ENCODE results near the gene CMTR1.

CMTR1 gene

DNA sequence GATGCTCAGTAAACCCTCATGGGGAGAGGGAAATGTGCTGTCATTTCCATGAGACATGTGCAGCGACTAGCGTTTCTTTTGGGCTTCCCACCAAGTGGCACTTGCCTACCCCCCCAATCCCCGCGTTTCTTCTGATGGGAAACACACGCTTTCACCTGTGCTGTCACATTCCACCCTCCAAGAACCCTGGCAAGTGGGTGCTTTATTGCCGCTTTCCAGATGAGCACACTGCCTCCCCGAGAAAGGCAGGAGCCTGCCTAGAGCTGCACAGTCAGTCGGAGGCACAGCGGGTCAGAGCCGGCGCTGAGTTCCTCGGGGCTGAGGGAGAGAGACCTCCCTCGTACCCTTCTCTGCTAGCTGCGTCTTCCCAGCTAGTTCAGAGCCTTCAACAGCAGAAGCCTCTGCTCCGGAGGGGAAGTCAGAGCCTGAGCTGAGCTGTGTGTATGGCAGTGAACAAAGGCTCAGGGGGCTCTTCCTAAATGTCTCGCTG lies 78.9 kb downstream of the CMTR1 start:
- Histone ChIP-seq H3K9ac (no peak overlapping the region), H3K36me3 (ENCODE audit: control insufficient read depth, insufficient read depth, low read length) (no peaks in the 10 kb centered on the region), H3K4me3 (ENCODE audit: low read depth, low read length) (no peak overlapping the region), H3K4me2 (ENCODE audit: low read length) (no peak overlapping the region), H3K79me2 (no peaks in the 10 kb centered on the region), H3K27ac (no peak overlapping the region), H3K9me3 (ENCODE audit: control insufficient read depth, low read length) (no peaks in the 10 kb centered on the region), H3K27me3 (ENCODE audit: control insufficient read depth, insufficient read depth, low read length) (no peaks in the 10 kb centered on the region), H3K4me1 (peaks cover 7% of the 10 kb centered on the region), H2AFZ (no peak overlapping the region)
- TF ChIP-seq, protein P1, sequence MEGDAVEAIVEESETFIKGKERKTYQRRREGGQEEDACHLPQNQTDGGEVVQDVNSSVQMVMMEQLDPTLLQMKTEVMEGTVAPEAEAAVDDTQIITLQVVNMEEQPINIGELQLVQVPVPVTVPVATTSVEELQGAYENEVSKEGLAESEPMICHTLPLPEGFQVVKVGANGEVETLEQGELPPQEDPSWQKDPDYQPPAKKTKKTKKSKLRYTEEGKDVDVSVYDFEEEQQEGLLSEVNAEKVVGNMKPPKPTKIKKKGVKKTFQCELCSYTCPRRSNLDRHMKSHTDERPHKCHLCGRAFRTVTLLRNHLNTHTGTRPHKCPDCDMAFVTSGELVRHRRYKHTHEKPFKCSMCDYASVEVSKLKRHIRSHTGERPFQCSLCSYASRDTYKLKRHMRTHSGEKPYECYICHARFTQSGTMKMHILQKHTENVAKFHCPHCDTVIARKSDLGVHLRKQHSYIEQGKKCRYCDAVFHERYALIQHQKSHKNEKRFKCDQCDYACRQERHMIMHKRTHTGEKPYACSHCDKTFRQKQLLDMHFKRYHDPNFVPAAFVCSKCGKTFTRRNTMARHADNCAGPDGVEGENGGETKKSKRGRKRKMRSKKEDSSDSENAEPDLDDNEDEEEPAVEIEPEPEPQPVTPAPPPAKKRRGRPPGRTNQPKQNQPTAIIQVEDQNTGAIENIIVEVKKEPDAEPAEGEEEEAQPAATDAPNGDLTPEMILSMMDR (IDR thresholded peaks at IDR 0.05), result no peak

DNA sequence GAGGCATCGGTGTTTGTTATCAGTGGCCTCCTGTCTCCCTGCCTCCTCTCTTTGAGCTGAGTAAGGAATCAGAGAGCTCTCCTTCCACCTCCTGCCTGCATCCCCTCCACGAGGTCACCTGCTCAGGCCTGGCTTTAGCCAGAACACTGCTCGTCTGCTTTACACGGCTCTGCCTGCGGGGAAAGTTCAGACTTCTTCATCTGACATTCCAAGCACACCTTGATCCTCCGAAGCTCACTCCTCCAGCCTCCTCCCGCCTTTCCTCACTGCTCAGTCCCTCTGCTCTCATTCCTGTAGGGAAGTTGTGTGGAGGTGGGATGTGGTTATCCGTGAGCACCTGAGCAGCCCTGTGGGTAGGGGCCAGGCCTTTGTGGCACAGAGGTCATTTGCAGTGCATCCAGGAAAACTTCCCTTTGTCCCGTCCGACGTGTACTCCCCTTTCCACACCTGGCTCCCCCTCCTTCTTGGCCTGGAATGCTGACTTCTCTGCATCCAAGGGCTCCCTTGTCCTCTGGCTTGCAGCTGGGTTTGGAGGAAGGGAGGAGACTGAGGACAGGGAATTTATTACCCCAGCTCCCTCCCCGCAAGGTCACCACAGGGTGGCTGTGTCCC lies 79.5 kb downstream of the CMTR1 start:
- Histone ChIP-seq H3K4me2 (ENCODE audit: low read length) (no peak overlapping the region), H3K36me3 (ENCODE audit: control insufficient read depth, insufficient read depth, low read length) (no peaks in the 10 kb centered on the region), H3K79me2 (no peaks in the 10 kb centered on the region), H3K4me1 (peaks cover 7% of the 10 kb centered on the region), H3K9me3 (ENCODE audit: control insufficient read depth, low read length) (no peaks in the 10 kb centered on the region), H3K27me3 (ENCODE audit: control insufficient read depth, insufficient read depth, low read length) (no peaks in the 10 kb centered on the region), H3K27ac (no peak overlapping the region), H3K4me3 (ENCODE audit: low read depth, low read length) (no peak overlapping the region), H3K9ac (no peak overlapping the region), H2AFZ (no peak overlapping the region)
- TF ChIP-seq, protein P1 (IDR thresholded peaks at IDR 0.05), result no peak

DNA sequence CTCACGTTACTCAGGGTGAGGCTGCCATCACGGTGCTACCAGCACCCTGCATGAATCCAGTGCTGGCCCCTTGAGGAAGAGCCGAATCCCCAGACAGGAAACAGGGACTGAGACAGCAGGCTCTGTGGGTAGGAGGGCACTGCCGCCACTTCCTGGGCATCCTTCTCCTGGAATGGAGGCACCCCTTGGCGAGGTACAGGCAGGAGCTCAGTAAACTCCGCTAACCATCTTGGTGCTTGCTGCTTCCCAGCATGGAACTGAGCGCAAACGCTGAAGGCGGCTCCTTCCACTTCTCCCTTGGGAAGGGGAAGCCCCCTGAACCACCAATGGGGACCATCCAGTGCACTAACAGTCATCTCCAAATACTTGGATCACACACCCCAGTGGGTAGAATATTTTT lies 80.1 kb downstream of the CMTR1 start:
- no peaks in the 10 kb centered on the region for H3K9me3 ChIP-seq (ENCODE audit: control insufficient read depth, low read length)
- H3K79me2 ChIP-seq, result no peaks in the 10 kb centered on the region
- no peak overlapping the region for H3K4me2 ChIP-seq (ENCODE audit: low read length)
- no peaks in the 10 kb centered on the region for H3K36me3 ChIP-seq (ENCODE audit: control insufficient read depth, insufficient read depth, low read length)
- H3K27ac ChIP-seq, result no peak overlapping the region
- no peak overlapping the region for H3K9ac ChIP-seq
- no peak overlapping the region for H2AFZ ChIP-seq
- TF ChIP-seq, protein P1 (IDR thresholded peaks at IDR 0.05), result no peak
- H3K4me3 ChIP-seq (ENCODE audit: low read depth, low read length), result no peak overlapping the region
- peaks cover 7% of the 10 kb centered on the region for H3K4me1 ChIP-seq
- no peaks in the 10 kb centered on the region for H3K27me3 ChIP-seq (ENCODE audit: control insufficient read depth, insufficient read depth, low read length)

DNA sequence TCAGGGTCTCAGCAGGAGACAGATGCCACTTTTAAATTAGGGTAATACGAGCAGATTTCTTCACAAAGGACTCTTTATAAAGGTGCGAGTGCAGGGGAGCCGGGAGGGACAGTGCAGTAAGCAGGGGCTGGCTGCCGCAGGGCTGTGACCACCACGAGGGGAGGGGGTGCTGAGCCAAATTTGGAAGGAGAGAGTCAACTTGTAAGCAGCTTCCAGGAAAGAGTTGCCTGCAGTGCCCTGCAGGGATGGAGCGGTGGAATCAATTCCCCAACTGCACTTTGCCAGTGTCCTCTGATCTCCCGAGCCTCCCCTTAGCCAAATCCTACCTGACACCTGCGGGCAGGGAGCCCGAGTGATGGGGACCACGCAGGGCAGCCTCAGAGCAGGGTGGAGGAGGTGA lies 80.6 kb downstream of the CMTR1 start:
- Histone ChIP-seq H3K9me3 (ENCODE audit: control insufficient read depth, low read length) (no peaks in the 10 kb centered on the region), H3K4me3 (ENCODE audit: low read depth, low read length) (no peak overlapping the region), H2AFZ (no peak overlapping the region), H3K79me2 (no peaks in the 10 kb centered on the region), H3K27ac (no peak overlapping the region), H3K36me3 (ENCODE audit: control insufficient read depth, insufficient read depth, low read length) (no peaks in the 10 kb centered on the region), H3K4me1 (peaks cover 7% of the 10 kb centered on the region), H3K27me3 (ENCODE audit: control insufficient read depth, insufficient read depth, low read length) (no peaks in the 10 kb centered on the region), H3K4me2 (ENCODE audit: low read length) (no peak overlapping the region), H3K9ac (no peak overlapping the region)
- TF ChIP-seq, protein P1 (IDR thresholded peaks at IDR 0.05), result no peak

DNA sequence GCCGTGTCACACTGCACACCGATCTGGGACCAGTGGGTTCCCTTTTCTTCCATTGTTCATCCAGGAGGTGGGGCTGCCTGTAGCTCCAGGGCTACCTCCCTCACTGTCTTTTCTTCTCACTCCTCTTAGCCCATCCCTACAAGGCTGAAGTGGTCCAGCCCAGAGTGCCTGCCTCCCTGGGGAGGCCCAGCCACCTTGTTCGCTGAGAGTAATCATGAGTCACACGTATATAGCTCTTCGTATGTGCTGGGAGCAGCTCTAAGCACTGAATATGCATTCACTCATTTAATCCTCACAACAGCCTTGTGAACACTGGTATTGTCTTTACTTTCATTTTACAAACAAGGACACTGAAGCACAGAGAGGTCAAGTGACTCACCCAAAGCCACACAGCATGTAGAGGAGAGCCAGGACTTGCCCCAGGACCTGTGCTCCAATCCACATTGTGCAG lies 81.3 kb downstream of the CMTR1 start:
- H3K36me3 ChIP-seq (ENCODE audit: control insufficient read depth, insufficient read depth, low read length), result no peaks in the 10 kb centered on the region
- no peak overlapping the region for H3K4me2 ChIP-seq (ENCODE audit: low read length)
- H3K9ac ChIP-seq, result no peak overlapping the region
- no peak overlapping the region for H3K4me3 ChIP-seq (ENCODE audit: low read depth, low read length)
- H3K79me2 ChIP-seq, result no peaks in the 10 kb centered on the region
- TF ChIP-seq, protein P1 (IDR thresholded peaks at IDR 0.05), result no peak
- H3K27ac ChIP-seq, result no peak overlapping the region
- H3K9me3 ChIP-seq (ENCODE audit: control insufficient read depth, low read length), result no peaks in the 10 kb centered on the region
- H2AFZ ChIP-seq, result no peak overlapping the region
- peaks cover 7% of the 10 kb centered on the region for H3K4me1 ChIP-seq
- no peaks in the 10 kb centered on the region for H3K27me3 ChIP-seq (ENCODE audit: control insufficient read depth, insufficient read depth, low read length)

Measured in parathyroid adenoma (tissue), 2 donors.